NCI-H1048 (cell line): ENCODE measurements around the gene NOX3.
"Not testable (repeated sequence)": the region's sequence is repeated elsewhere in the genome, so short reads cannot be mapped to it uniquely, and the experiment has no call there.

ENCODE experiments used
- DNase-seq: peaks from one replicate; lab custom pipeline; 2025; lab: John Stamatoyannopoulos, UW

The NOX3 gene

GRCh38 chr6:155364844-155365437, 90.7 kb downstream of the NOX3 start:
- no peak for DNase-seq

GRCh38 chr6:155364021-155364420, 91.6 kb downstream of the NOX3 start:
- not testable (repeated sequence) for DNase-seq

- DNase-seq, result not testable (repeated sequence)
These were observed 92.5 kb downstream of the NOX3 start for GRCh38 chr6:155362968-155363632.

GRCh38 chr6:155354167-155354566, 101.5 kb downstream of the NOX3 start:
- no peak for DNase-seq

- no peak for DNase-seq
These were observed 102.8 kb downstream of the NOX3 start for GRCh38 chr6:155352811-155353210.

- DNase-seq, result no peak
These were observed 103.6 kb downstream of the NOX3 start for GRCh38 chr6:155352130-155352420.

GRCh38 chr6:155351273-155352129, 104.1 kb downstream of the NOX3 start:
- DNase-seq, result no peak

GRCh38 chr6:155349956-155350355, 105.7 kb downstream of the NOX3 start:
- DNase-seq, result no peak

- no peak for DNase-seq
These were observed 106.5 kb downstream of the NOX3 start for GRCh38 chr6:155349129-155349528.

- no peak for DNase-seq
These were observed 107.8 kb downstream of the NOX3 start for GRCh38 chr6:155347800-155348199.

GRCh38 chr6:155346957-155347356, 108.7 kb downstream of the NOX3 start:
- DNase-seq, result no peak
